ENCODE data around the gene SLC6A6.

SLC6A6 gene

GRCh38 chr3:14487821-14488220 lies 85.4 kb downstream of the SLC6A6 start:
- TF ChIP-seq CTCF (IDR thresholded peaks at IDR 0.05; ENCODE audit: low read length) (no peak), EZH2 (IDR thresholded peaks at IDR 0.05; ENCODE audit: borderline replicate concordance, low read length) (no peak)
- no peaks in the 10 kb centered on the region for H3K9me2 ChIP-seq (ENCODE audit: low read depth, low read length)
- H3K9me3 ChIP-seq (ENCODE audit: low read length) = no peaks in the 10 kb centered on the region
- no peaks in the 10 kb centered on the region for H4K20me1 ChIP-seq (ENCODE audit: insufficient read depth, low read length)
- no peak overlapping the region for H3K27ac ChIP-seq (ENCODE audit: low read depth, low read length, poor library complexity, severe bottlenecking)
- H2AFZ ChIP-seq (ENCODE audit: low read length) = no peak overlapping the region
- H3F3A ChIP-seq (ENCODE audit: insufficient read depth, low read length) = no peaks in the 10 kb centered on the region
- H3K79me2 ChIP-seq (ENCODE audit: insufficient read depth, low read length) = no peaks in the 10 kb centered on the region
- peaks cover 60% of the 10 kb centered on the region for H3K36me3 ChIP-seq (ENCODE audit: insufficient read depth, low read length)
- H3K9ac ChIP-seq (ENCODE audit: low read length) = no peak overlapping the region
- no peaks in the 10 kb centered on the region for H3K4me1 ChIP-seq (ENCODE audit: insufficient read depth, low read length, severe bottlenecking)
- H3K4me2 ChIP-seq (ENCODE audit: low read length) = no peak overlapping the region
- no peaks in the 10 kb centered on the region for H3K27me3 ChIP-seq (ENCODE audit: insufficient read depth, low read length)
- H3K4me3 ChIP-seq (ENCODE audit: low read depth, low read length, poor library complexity, severe bottlenecking) = no peak overlapping the region

- H3K4me2 ChIP-seq (ENCODE audit: low read length) = no peak overlapping the region
- no peaks in the 10 kb centered on the region for H3K9me2 ChIP-seq (ENCODE audit: low read depth, low read length)
- H3K27me3 ChIP-seq (ENCODE audit: insufficient read depth, low read length) = no peaks in the 10 kb centered on the region
- H4K20me1 ChIP-seq (ENCODE audit: insufficient read depth, low read length) = no peaks in the 10 kb centered on the region
- H3K36me3 ChIP-seq (ENCODE audit: insufficient read depth, low read length) = peaks cover 54% of the 10 kb centered on the region
- no peak overlapping the region for H2AFZ ChIP-seq (ENCODE audit: low read length)
- H3K9me3 ChIP-seq (ENCODE audit: low read length) = no peaks in the 10 kb centered on the region
- no peak overlapping the region for H3K27ac ChIP-seq (ENCODE audit: low read depth, low read length, poor library complexity, severe bottlenecking)
- no peak overlapping the region for H3K9ac ChIP-seq (ENCODE audit: low read length)
- no peaks in the 10 kb centered on the region for H3K79me2 ChIP-seq (ENCODE audit: insufficient read depth, low read length)
- TF ChIP-seq EZH2 (IDR thresholded peaks at IDR 0.05; ENCODE audit: borderline replicate concordance, low read length) = no peak
- no peak for TF ChIP-seq CTCF (IDR thresholded peaks at IDR 0.05; ENCODE audit: low read length)
- H3K4me1 ChIP-seq (ENCODE audit: insufficient read depth, low read length, severe bottlenecking) = no peaks in the 10 kb centered on the region
- H3K4me3 ChIP-seq (ENCODE audit: low read depth, low read length, poor library complexity, severe bottlenecking) = no peak overlapping the region
- H3F3A ChIP-seq (ENCODE audit: insufficient read depth, low read length) = no peaks in the 10 kb centered on the region
Measured at GRCh38 chr3:14488286-14489041, 86.1 kb downstream of the SLC6A6 start.

- Histone ChIP-seq H3K4me2 (ENCODE audit: low read length) (no peak overlapping the region), H3K79me2 (ENCODE audit: insufficient read depth, low read length) (no peaks in the 10 kb centered on the region), H3K27ac (ENCODE audit: low read depth, low read length, poor library complexity, severe bottlenecking) (no peak overlapping the region), H3K27me3 (ENCODE audit: insufficient read depth, low read length) (no peaks in the 10 kb centered on the region), H3K9me3 (ENCODE audit: low read length) (no peaks in the 10 kb centered on the region), H2AFZ (ENCODE audit: low read length) (no peak overlapping the region), H3K4me3 (ENCODE audit: low read depth, low read length, poor library complexity, severe bottlenecking) (no peak overlapping the region), H3K36me3 (ENCODE audit: insufficient read depth, low read length) (peaks cover 47% of the 10 kb centered on the region), H4K20me1 (ENCODE audit: insufficient read depth, low read length) (no peaks in the 10 kb centered on the region), H3K9me2 (ENCODE audit: low read depth, low read length) (no peaks in the 10 kb centered on the region), H3K9ac (ENCODE audit: low read length) (no peak overlapping the region), H3F3A (ENCODE audit: insufficient read depth, low read length) (no peaks in the 10 kb centered on the region), H3K4me1 (ENCODE audit: insufficient read depth, low read length, severe bottlenecking) (no peaks in the 10 kb centered on the region)
- TF ChIP-seq CTCF (IDR thresholded peaks at IDR 0.05; ENCODE audit: low read length) = no peak
- TF ChIP-seq EZH2 (IDR thresholded peaks at IDR 0.05; ENCODE audit: borderline replicate concordance, low read length) = no peak
Measured at GRCh38 chr3:14489641-14490040, 87.2 kb downstream of the SLC6A6 start.

All from OCI-LY1 (cell line).